Mononuclear cell (primary cell): ENCODE results near the gene STX8. TPM values are rescaled to one million over a fixed set of nuclear protein-coding genes. Genes with fewer than 3 reads are reported as not detected.

Experiments
- H3K27me3 ChIP-seq: 2 replicates; pipeline ENCODE4 v1.6.0; 2011; ENCODE audit warnings: low read length, control low read depth; ENCODE audit not compliant: insufficient read depth
- H3K4me1 ChIP-seq: 2 replicates; pipeline ENCODE4 v1.5.1; 2011; ENCODE audit warnings: mild to moderate bottlenecking, low read length, control low read depth; ENCODE audit not compliant: insufficient read depth
- H3K4me3 ChIP-seq: 2 replicates; pipeline ENCODE4 v1.5.1; 2011; ENCODE audit warnings: mild to moderate bottlenecking, low read length, moderate library complexity
- H3K9me3 ChIP-seq: 2 replicates; pipeline ENCODE4 v1.5.1; 2011; ENCODE audit warnings: low read depth, mild to moderate bottlenecking, control low read depth, low read length
- total RNA-seq: library from RNA; depleted of rRNA; stranded (reverse); fragments of >200 nt; gene quantifications from one replicate; pipeline ENCODE4 v1.2.3, GENCODE V29; 2012

Gene STX8
- total RNA-seq, 1 donor: 67.8 TPM

GRCh38 chr17:9322326-9322725, 253.3 kb downstream of the STX8 start:
- no peaks in the 10 kb centered on the region for H3K27me3 ChIP-seq
- H3K4me1 ChIP-seq: no peaks in the 10 kb centered on the region
- H3K9me3 ChIP-seq: no peaks in the 10 kb centered on the region
- no peak overlapping the region for H3K4me3 ChIP-seq

GRCh38 chr17:9321890-9322289, 253.7 kb downstream of the STX8 start:
- no peaks in the 10 kb centered on the region for H3K9me3 ChIP-seq
- no peaks in the 10 kb centered on the region for H3K4me1 ChIP-seq
- no peaks in the 10 kb centered on the region for H3K27me3 ChIP-seq
- no peak overlapping the region for H3K4me3 ChIP-seq

DNA sequence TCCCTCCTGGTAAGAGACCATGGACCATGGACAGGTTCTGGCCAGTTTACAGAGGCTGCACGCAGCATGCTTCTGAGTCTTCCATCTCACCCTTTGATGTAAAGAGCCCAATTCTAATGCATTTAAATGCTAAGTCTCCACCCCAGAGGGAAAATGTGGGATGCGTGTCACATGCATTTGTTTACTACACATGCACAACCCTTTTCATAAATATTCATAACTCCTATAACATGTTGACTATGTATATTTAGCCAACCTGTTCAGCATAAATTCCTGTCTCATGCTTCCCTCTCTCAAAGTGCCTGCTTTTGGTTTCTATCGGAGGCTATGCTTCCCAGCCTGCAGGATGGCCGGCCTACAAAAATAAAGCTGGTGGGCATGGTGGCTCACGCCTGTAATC, 260.3 kb downstream of the STX8 start:
- H3K9me3 ChIP-seq: no peaks in the 10 kb centered on the region
- H3K4me3 ChIP-seq: no peak overlapping the region
- H3K4me1 ChIP-seq: no peaks in the 10 kb centered on the region
- no peaks in the 10 kb centered on the region for H3K27me3 ChIP-seq

- Histone ChIP-seq H3K4me1 (no peaks in the 10 kb centered on the region), H3K9me3 (no peaks in the 10 kb centered on the region), H3K4me3 (no peak overlapping the region), H3K27me3 (no peaks in the 10 kb centered on the region)
Measured at GRCh38 chr17:9313346-9313745, 262.3 kb downstream of the STX8 start.

GRCh38 chr17:9309216-9309615, 266.4 kb downstream of the STX8 start:
- H3K9me3 ChIP-seq: no peaks in the 10 kb centered on the region
- H3K4me1 ChIP-seq: no peaks in the 10 kb centered on the region
- no peak overlapping the region for H3K4me3 ChIP-seq
- no peaks in the 10 kb centered on the region for H3K27me3 ChIP-seq

DNA sequence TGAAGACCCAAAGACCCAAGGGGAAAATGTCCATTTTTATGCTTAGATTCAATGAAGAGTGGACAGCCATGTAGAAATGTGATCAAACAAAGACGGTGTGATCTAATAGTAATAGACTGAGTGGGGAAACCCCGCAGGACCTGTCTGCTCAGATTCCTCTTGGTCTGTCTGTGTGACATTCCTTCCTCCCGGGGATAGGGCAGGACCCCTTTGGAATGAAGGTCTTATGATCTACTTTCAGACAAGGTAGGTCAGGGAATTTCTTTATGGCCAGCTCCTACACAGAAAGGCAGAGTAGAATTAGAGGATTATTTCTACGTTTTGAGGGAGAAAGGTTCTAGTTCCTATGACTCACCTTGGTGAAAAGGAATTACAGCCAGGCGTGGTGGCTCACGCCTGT, 267.6 kb downstream of the STX8 start:
- H3K27me3 ChIP-seq: no peaks in the 10 kb centered on the region
- no peaks in the 10 kb centered on the region for H3K4me1 ChIP-seq
- H3K4me3 ChIP-seq: no peak overlapping the region
- no peaks in the 10 kb centered on the region for H3K9me3 ChIP-seq

GRCh38 chr17:9307313-9307998, 268.2 kb downstream of the STX8 start:
- Histone ChIP-seq H3K9me3 (no peaks in the 10 kb centered on the region), H3K27me3 (no peaks in the 10 kb centered on the region), H3K4me3 (no peak overlapping the region), H3K4me1 (no peaks in the 10 kb centered on the region)

GRCh38 chr17:9306086-9306485, 269.5 kb downstream of the STX8 start:
- Histone ChIP-seq H3K9me3 (no peaks in the 10 kb centered on the region), H3K4me3 (no peak overlapping the region), H3K27me3 (no peaks in the 10 kb centered on the region), H3K4me1 (no peaks in the 10 kb centered on the region)

- no peak overlapping the region for H3K4me3 ChIP-seq
- no peaks in the 10 kb centered on the region for H3K27me3 ChIP-seq
- H3K9me3 ChIP-seq: no peaks in the 10 kb centered on the region
- no peaks in the 10 kb centered on the region for H3K4me1 ChIP-seq
Measured at GRCh38 chr17:9299695-9300094, 275.9 kb downstream of the STX8 start.

DNA sequence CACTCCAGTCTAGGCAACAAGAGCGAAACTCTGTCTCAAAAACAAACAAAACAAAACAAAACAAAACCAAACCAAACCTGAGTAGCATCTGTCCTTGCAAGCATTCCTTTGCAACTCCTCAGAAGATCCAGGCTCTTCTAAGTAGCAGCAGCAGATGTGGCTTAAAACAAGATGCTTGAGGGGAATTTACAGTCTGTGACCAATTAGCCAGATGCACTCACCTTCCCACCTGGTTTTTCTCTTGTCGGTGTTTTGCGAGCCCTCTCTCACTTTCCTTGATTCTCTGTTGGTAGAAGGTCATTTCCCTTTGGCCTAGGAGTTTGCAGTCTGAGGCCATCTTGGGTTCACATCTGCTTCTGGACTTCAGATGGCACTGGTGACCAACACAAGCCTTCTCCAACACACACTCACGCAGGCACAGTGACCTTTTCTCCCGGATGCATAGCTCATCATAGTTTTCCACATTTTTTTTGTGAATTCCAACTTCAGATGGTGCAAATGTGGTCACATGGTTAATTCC, 276.8 kb downstream of the STX8 start:
- Histone ChIP-seq H3K27me3 (no peaks in the 10 kb centered on the region), H3K4me1 (no peaks in the 10 kb centered on the region), H3K4me3 (no peak overlapping the region), H3K9me3 (no peaks in the 10 kb centered on the region)

DNA sequence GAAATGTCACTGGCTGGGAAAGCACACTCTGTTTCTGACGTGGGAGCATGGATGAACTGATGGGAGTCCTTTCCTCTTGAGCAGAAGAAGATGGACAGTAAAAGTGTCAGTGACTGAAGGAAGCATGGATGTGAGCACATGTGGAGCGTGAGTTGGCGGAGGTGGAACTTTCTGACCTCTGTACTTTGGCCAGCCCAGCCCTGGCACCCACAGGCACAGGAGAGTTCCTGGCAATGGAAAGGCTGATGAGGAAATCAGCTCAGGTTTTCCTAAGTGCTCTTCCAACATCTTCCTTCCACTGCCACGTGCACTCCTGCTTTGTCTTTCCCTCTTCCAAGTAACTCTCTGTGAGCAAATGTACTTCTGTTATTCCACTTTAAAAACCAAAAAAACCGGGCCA, 277.5 kb downstream of the STX8 start:
- H3K4me1 ChIP-seq: no peaks in the 10 kb centered on the region
- no peak overlapping the region for H3K4me3 ChIP-seq
- H3K9me3 ChIP-seq: no peaks in the 10 kb centered on the region
- H3K27me3 ChIP-seq: no peaks in the 10 kb centered on the region

GRCh38 chr17:9294661-9295210, 280.9 kb downstream of the STX8 start:
- no peak overlapping the region for H3K4me3 ChIP-seq
- peaks cover 5% of the 10 kb centered on the region for H3K4me1 ChIP-seq
- no peaks in the 10 kb centered on the region for H3K9me3 ChIP-seq
- no peaks in the 10 kb centered on the region for H3K27me3 ChIP-seq

- Histone ChIP-seq H3K27me3 (no peaks in the 10 kb centered on the region), H3K4me1 (peaks cover 5% of the 10 kb centered on the region), H3K9me3 (no peaks in the 10 kb centered on the region), H3K4me3 (no peak overlapping the region)
Measured at GRCh38 chr17:9292561-9292941, 283.1 kb downstream of the STX8 start.

GRCh38 chr17:9291912-9292560, 283.6 kb downstream of the STX8 start:
- no peak overlapping the region for H3K4me3 ChIP-seq
- no peaks in the 10 kb centered on the region for H3K27me3 ChIP-seq
- H3K9me3 ChIP-seq: no peaks in the 10 kb centered on the region
- H3K4me1 ChIP-seq: peaks cover 5% of the 10 kb centered on the region

- Histone ChIP-seq H3K4me3 (no peak overlapping the region), H3K4me1 (peaks cover 5% of the 10 kb centered on the region), H3K9me3 (no peaks in the 10 kb centered on the region), H3K27me3 (no peaks in the 10 kb centered on the region)
Measured at GRCh38 chr17:9290226-9290613, 285.4 kb downstream of the STX8 start.

GRCh38 chr17:9287306-9287705, 288.3 kb downstream of the STX8 start:
- Histone ChIP-seq H3K4me1 (peaks cover 5% of the 10 kb centered on the region), H3K9me3 (no peaks in the 10 kb centered on the region), H3K4me3 (no peak overlapping the region), H3K27me3 (no peaks in the 10 kb centered on the region)
